Measurements from ENCODE around the gene RPS6KA2.
"Not testable (repeated sequence)": the region's sequence is repeated elsewhere in the genome, so short reads cannot be mapped to it uniquely, and the experiment has no call there.

Gene RPS6KA2

DNA sequence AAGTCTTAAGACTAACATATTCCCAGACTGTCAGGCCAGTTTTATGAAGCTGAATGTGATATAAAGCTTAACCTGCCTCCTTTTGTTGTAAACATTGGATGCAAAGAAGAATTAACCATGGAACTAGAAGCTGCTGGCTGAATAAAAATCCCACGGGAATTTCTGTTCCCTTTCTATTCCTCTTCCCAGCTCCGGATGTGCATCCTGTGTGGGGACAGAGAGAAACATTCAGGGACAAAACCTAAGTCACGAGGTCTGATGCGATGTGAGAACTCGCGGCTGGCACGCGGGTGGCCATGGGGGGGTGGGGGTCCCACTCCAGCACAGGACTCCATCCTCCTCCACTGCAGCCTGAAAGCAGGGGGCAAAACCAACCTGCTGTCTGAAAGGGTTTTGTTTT, 72.7 kb downstream of the RPS6KA2 start:
- DNase-seq (ENCODE audit: low read depth): no peak

DNA sequence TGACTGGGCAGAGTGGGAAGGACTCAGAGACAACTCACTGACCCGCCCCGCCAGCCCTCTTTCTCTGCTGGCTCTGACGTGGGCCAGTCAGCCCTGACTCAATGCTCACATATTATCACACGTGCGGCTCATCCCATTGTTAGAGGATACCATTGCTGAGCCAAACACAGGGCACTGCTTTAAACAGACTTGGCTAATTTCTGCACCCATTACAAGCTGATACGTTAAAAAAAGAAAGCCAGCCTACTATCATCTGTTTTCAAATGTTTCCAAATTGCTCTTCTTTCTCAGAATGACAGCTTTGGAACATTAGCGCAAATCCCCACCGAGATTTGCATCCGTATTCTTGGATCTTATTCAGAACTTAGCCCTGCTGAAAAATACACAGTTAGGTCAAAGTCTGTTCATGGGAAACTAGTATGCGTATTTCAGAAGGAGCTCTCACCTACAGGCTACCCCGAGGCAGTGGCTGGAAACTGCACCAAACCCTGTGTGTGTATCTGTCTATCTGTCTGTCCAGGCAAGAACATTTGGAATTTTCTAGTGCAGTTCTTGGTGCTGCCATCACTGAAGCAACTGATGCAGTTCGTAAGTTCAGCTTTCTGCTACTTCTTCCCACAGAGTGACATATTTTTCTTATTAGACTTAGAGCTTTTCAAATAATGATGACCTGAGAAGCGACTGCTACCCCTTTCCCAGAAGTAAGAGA, 73.3 kb downstream of the RPS6KA2 start:
- no peak for DNase-seq (ENCODE audit: low read depth)

DNA sequence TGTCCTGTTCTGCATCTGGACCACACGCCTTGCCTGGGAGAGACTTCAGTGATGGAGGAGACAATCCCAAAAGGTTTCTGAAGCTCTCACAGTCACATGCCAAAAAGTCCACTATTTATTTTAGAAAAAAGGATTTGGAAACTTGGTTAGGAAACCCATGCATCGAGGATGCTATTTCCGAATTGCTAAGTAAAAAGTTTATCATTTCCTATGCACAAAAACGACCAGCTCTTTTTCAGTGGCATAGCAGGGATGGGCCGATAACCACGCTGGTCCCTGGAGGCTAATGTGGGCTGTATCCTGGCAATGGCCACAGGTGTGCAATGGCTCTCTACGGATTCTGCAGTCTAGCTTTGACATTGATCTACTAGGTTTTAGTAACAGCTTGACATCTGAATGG, 74.5 kb downstream of the RPS6KA2 start:
- no peak for DNase-seq (ENCODE audit: low read depth)

DNA sequence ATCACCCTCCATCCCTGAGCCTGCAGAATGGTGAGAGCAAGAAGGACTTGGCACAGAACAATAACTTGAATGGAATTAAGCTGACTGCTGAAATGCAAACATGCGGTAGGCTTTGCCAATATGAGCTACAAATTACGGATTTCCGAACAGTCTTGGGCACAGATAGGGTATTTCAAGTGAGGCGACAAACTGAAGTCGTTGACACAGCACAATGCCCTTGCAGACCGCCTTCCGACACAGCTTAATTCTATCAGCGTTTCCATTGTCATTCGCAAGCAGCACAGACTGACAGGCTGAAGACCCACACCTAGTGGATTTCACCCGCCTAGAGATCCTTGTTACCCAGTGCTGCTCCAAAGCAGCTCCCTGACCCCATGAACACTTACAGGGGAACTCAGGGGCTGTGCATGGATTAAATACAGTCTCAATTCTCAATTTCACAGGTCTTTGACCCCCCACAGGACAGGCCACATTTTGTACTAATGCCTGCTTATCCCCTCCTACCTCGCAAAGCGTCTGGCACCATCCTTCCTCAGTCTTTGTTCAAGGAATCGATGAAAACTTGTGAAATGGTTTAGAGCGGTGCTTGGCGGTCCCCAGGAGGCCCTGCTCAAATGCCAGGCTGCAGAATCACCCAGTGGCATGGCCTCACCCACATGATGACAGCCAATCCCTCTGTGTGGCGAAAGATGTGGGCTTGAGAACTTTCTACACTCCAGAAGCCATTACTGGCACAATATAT, 75.1 kb downstream of the RPS6KA2 start:
- no peak for DNase-seq (ENCODE audit: low read depth)

DNA sequence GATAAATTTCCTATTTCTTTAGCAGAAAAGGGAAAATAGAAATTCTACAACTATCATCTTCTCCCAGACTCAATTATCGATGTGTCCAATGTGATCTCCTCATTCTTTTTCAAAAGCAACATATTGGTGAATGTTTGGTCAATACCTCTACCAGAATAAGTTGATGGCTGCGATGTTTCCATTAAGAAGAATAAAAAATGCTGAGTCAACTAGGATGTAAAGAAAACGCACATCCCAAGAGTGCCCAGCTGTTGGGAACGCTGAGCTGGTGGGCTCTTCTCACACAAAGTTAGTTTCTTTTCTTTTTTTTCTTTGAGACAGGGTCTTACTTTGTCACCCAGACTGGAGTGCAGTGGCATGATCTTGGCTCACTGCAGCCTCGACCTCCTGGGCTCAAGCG, 80.4 kb downstream of the RPS6KA2 start:
- DNase-seq (ENCODE audit: low read depth): no peak

DNA sequence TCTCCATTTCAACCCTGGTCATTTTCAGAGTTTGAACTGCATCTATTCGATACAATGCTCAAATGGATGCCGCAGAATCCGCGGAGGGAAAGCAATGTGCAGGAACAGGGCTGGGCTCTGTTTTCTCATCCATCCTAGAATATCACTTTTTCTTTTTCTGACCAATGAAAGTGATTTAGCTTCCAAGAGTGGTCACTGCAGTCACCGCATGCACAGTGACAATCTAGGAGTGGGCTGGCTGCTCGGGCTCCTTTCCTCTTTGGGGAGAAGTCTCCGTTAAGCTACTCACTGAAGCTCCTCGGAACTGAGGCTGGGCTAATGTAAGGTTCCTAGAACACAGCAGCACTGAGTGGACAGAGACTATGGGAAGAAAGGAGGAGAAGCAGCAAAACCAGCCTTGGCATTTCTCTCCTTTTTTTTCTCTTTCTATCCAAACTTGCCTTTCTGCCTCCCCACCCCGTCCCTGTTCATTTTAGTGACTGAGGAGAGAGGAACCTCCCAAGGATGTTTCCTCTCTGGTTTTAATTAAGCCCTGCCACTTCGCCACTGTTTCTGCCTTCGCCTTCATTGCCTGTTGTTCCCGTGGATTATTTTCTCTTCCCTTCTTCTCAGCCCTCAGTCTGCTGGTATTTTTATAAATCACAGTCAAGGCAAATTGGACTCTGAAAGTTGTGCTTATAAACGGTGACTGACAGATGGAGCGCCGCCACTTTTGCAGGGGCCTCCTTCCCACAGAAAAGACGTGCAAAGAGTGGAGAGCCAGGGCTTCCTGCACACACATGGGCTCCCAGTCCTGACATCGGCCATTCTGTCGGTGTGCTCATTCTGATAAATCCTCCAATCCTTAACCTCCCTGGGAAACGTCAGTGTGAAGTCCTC, 81.7 kb downstream of the RPS6KA2 start:
- DNase-seq (ENCODE audit: low read depth): no peak

DNA sequence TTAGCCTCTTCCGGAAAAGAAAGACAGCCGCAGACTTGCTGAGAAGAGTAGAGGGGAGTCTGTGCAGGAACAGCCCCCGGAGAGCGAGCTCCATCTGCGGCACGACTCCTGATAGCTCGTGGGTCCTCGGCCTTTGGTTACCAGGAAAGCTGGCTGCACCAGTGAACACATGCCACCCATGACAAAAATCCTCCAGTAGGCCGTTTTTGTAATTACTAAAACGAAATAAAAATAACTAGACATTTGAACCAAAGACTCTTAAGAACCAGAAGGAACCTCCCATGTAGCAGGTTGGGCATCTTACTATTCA, 82.8 kb downstream of the RPS6KA2 start:
- no peak for DNase-seq (ENCODE audit: low read depth)

DNA sequence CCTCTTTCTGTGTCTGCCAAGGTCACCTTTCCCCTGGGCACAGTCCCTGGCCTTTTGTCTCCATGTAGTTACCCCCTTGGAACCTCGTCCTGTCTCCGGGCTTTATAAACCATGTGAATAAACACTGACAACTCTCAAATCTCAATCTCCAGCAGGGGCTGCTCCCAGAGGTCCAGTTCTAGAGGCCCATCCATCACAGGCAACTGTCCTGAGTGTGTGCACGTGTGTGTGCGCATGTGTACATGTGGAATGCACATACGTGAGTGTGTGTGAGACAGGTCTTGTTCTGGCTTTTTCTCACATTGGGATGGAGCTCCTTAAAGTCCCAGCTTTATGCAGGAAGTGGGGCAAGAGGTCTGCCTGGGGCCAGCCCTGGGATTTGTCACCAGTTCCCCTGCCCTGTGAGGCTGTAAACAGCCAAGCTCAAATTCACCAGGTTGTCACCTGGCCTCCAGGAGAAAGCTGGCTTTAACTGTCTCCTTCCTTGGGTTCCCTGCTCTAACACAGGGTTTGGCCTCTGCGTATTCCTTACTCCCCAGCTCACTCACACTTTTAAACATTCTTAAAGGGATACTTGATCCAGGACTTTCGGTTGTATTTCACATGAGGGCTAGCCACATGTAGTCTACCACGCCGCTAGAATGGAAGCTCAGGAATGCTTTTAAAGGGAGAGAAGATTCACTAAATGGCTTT, 83.3 kb downstream of the RPS6KA2 start:
- DNase-seq (ENCODE audit: low read depth): no peak

DNA sequence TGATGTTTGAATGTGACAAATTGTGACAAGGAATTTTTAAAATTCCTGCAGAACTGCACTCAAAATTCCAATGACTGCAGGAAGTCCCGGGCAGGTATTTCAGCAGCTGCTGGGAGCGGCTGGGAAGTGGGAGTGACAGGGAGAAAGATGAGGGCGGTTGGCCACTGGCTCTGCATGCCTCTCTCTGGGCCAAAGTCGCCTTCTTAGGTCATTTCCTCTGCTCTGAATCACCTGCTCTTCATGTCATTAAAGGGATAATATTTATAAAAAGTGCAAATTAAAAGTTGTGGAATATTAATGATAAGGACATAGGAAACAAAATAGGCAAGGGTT, 84.5 kb downstream of the RPS6KA2 start:
- DNase-seq (ENCODE audit: low read depth): no peak

DNA sequence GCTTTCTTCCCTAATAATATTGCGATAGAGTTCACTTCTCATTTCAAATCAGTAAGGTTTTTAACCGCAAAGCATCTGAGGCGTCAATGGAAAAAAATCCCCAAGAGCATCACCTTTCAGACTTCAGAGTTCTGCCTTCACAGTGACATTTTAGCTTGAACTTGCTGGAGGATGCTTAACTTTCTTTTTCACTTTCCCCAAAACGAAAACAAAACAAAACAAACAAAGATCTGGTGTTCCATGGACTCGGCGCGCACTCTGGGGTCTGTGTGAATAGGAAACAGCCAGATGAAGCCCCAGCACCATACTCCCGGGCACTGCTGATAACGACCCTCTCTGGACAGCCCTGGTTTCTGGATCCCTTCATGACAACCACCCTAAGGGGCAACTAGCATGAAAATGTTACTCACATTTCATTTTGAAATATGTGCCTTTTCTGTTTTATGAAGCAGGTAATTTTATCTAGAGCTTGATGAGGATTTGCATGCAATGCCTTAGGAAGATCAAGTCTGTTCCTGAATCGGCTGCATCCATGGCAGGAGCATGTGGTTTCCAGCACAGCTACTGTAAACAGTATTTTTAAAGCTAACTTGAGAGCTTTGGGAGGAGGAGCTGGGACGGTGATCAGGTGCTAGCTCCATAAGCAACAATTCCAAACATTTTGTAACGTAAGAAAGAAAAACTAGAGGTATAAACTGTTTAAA, 85.0 kb downstream of the RPS6KA2 start:
- no peak for DNase-seq (ENCODE audit: low read depth)

DNA sequence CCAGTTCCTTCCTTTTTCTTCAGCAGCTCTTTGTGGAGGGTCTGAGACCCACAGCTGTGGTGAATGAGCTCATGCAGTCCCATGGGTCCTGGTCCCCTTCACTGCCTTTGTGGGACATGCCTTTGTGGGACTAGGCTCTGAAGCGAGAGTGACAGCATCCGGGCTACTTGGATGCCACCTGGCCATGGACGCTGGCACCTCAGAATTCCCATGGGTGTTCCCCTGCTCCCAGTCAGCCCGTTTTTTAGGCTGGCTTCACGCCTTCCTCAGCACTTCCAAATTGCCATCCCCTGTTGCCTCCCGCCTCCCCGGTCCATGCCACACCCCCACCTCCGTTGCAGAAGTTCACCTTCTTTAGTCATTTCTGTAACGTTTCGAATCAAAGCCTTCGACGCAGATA, 85.7 kb downstream of the RPS6KA2 start:
- no peak for DNase-seq (ENCODE audit: low read depth)

DNA sequence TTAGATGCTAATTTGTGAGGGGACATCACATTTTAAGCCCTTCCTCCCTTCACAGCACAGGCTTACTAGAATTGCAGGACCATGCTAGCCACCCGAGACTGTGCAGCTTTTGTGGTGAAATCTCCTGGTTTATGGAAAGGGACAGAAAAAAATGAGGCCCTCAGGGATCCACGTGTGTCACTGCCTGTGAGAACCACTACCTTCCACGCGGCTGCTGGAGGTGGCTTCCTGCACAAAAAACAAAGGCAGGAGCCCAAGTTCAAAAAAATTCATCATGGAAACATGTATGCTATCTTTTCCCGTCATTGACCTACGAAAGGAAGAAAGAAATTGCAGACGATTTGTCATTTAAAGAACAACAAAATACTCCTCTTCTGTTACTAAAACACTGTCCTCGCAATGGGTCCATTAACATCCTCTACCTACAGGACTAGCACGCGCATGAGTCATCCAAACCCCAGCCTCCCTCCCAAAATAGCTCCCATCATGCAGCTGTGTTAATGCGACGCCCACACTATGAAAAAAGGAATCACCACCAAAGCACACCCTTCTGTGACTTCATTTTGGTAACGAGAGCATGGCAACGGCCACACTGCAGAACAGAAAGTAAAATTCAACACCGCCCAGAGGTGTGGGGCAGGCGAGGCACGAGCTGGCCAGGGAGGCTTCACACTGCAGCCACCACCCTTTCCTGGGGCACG, 86.3 kb downstream of the RPS6KA2 start:
- DNase-seq (ENCODE audit: low read depth): peak; percentile 55

DNA sequence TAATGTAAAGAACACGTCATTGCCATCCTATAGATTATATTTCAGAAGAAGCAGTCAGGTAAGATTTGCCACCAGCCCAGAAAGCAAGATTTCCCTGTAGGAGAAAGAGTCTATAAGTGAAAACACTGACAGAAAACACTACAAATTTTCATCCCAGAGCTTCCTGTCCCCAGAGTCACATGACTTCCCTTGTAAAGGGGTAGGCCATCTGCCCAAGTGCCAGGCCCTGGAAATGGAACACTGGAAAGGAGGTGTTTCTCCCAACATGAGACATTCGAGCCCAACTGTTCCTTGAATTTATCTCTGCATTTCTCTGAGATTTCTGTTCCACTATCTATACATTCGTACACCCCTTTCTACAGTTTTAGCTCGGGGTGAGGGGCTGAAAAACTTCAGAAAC, 87.5 kb downstream of the RPS6KA2 start:
- DNase-seq (ENCODE audit: low read depth): no peak

DNA sequence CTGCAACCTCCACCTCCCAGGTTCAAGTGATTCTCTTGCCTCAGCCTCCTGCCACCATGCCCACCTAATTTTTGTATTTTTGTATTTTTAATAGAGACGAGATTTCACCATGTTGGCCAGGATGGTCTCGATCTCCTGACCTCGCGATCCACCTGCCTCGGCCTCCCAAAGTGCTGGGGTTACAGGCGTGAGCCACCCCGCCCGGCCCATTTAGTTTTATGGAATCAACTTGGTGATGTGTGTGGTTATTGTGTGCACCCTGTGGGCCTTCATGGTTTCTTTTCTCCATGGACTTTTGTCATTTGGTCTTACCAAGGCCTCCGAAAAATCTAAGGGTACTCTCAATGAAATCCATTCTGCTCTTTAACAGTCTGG, 88.1 kb downstream of the RPS6KA2 start:
- not testable (repeated sequence) for DNase-seq (ENCODE audit: low read depth)

DNA sequence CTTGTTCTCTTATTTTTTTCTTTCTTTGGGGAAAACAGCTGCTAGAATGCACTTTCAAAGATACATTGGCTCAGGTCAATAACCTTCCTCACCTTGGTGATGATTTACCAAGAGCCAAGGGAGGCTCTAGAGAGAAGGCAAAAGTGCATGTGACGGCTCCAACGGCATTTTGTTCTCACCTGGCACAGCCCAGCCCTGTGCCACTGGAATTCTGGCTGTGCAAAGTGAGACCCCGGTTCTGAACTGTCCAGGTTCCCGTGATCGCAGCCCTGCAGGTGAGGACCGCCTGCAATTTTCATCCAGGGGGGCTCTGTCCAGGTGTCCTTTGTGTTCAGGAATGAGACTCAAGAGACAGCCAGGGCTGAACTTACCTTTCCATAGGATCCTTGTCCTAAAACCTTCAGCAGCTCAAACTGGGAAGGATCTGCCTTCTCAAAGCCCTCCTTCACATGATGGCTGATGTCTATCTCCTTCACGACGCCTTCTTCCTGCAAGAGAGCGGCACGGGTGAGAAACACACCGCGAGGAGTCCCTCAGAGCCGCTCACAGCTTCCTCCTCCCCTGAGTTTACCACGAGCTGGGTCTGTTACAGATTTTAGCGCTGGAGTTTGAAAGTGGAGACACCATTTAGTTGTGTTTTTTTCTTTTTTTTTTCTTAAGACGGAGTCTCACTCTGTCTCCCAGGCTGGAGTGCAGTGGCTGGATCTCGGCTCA, 88.6 kb downstream of the RPS6KA2 start:
- DNase-seq (ENCODE audit: low read depth): no peak

DNA sequence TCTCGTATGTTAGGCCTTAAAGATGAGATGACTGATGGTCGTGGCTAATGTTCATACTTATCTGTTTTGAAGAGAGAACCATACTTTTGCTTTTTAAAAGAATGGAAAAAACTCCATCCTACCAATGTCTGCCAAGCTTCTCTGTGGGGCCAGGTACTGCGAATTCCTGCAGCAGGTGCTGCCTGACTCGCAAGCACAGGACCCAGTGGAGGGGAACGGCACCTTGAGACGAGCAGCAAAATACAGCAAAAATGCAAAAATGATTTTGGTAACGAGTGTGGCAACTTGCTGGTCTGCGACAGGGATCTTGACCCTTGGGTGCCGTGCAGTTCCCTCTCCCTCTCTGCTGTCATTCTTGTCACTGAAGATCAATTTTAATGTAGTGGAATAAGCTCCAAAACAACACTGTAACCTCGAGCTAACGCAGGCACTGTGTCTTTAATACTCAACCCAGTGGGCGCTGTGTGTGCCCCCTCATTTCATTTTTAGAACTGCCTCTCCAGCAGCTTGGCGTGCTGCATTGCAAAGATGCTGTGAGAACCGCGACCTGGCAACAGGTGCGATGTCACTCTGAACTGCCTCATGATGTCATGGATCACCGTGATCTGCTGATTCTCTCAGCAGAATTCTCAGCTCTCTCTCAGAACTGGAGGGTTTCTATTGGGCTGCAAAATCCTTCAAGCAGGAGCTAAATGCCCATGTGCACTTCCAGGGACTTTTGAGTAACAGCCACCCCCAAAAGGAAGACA, 92.2 kb downstream of the RPS6KA2 start:
- DNase-seq (ENCODE audit: low read depth): no peak

DNA sequence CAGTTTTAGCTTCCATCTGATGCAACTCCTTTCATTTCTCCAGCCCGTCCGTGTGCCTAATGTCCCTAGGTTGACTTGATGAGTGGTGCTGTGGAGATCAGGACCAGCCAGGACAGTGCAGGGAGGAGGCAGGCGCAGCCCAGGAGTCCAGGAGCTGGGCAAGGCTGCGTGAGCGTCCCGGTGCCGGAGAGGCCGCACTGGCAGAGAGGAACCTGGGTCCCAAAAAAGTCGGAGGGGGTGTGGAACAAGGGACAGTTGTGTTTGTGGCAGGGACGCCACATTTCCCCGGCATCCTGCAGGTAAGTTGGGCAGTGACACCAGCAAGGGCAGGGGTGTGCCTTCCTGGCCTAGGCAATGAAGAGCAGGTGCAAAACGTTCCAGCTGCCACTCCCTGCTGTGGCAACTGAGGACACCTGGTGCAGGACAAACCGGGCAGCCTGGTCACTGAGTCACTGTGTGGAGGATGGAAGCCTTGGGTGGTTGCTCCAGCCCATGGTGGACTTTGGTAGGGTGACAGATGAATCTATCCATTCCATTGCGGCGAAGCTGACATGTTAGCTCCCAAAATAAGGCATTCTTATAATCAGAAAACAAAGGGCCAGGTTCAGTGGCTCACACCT, 93.7 kb downstream of the RPS6KA2 start:
- no peak for DNase-seq (ENCODE audit: low read depth)

DNA sequence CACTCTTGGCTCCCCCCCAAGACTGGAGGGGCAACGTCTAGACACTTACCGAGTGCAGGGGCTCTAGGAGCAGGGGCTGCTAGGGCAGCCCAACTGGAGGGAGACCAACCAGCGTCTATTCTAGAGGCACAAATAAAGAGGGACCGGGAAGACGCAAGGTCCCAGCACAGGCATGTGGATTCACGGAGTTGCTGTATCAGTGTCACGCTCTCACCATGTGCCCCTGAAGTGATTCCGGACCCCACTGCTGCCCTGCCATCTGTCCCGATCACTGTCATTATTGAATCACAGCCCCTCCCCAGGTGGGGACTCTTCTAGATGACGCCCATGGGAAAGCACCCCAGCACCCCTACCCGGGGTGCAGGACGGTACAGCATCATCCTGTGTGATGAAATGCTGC, 94.7 kb downstream of the RPS6KA2 start:
- no peak for DNase-seq (ENCODE audit: low read depth)
